Lung (tissue), 12 donors: ENCODE measurements around the gene MUC3A. TPM values are rescaled to one million over a fixed set of nuclear protein-coding genes. Genes with fewer than 3 reads are reported as not detected.

Source experiments
- ATAC-seq: fragments of 200-7000 bp; cut with Tn5 transposase; one replicate; pipeline ENCODE4 v1.9.1; 2020; ENCODE audit warnings: moderate number of reproducible peaks; ENCODE audit not compliant: insufficient read depth, low FRiP score
- DNase-seq, 3 donors: peaks; one replicate each; pipeline ENCODE4 v3.0.0-alpha.2; 2013 to 2017
- H3K27ac ChIP-seq, 2 donors: one replicate each; pipeline ENCODE4 v1.5.1; 2013; ENCODE audit warnings: mild to moderate bottlenecking in 2 of 2, moderate library complexity in 2 of 2, control low read depth in 1 of 2, inconsistent platforms in 1 of 2, low read depth in 1 of 2, low read length in 1 of 2
- H3K27me3 ChIP-seq, 3 donors: one replicate each; pipeline ENCODE4 v1.5.1; 2013; ENCODE audit warnings: low read length in 2 of 3; ENCODE audit not compliant: control insufficient read depth in 3 of 3, insufficient read depth in 3 of 3
- H3K36me3 ChIP-seq, 4 donors: one replicate each; pipeline ENCODE4 v1.5.1; 2013; ENCODE audit warnings: low read length in 4 of 4, mild to moderate bottlenecking in 1 of 4, moderate library complexity in 1 of 4; ENCODE audit not compliant: control insufficient read depth in 4 of 4, insufficient read depth in 4 of 4
- H3K4me1 ChIP-seq, 5 donors: one replicate each; pipeline ENCODE4 v1.5.1; 2013; ENCODE audit warnings: low read length in 5 of 5, mild to moderate bottlenecking in 2 of 5, moderate library complexity in 1 of 5; ENCODE audit not compliant: control insufficient read depth in 5 of 5, insufficient read depth in 5 of 5
- H3K4me3 ChIP-seq: one replicate; pipeline ENCODE4 v1.5.1; 2013; ENCODE audit warnings: mild to moderate bottlenecking, control low read depth, moderate library complexity
- H3K9ac ChIP-seq, 2 donors: one replicate each; pipeline ENCODE4 v1.5.1; 2013; ENCODE audit warnings: low read length in 2 of 2, control low read depth in 1 of 2; ENCODE audit not compliant: insufficient read depth in 1 of 2
- H3K9me3 ChIP-seq, 4 donors: one replicate each; pipeline ENCODE4 v1.5.1; 2013; ENCODE audit warnings: low read length in 3 of 4, mild to moderate bottlenecking in 1 of 4, moderate library complexity in 1 of 4; ENCODE audit not compliant: control insufficient read depth in 4 of 4, insufficient read depth in 3 of 4
- CTCF ChIP-seq: IDR thresholded peaks from 2 replicates; pipeline ENCODE4 v1.5.1; 2012; ENCODE audit warnings: mild to moderate bottlenecking; ENCODE audit errors: control extremely low read depth, extremely low read depth
- WGBS, 2 donors: extraction: QIAGEN DNeasy Blood & Tissue Kit; methylation state at CpG; one replicate each; pipeline ENCODE4 v1.1.7; 2013; 5-methylcytosine and 5-hydroxymethylcytosine counted together
- polyA plus RNA-seq, 2 donors: library from polyadenylated mRNA; stranded (reverse); fragments of 200-250 nt; gene quantifications; one replicate each; pipeline ENCODE4 v1.2.1, GENCODE V29; 2013
- total RNA-seq, 2 donors: library from RNA; depleted of rRNA in 1 of 2; stranded (reverse); fragments of >200 nt in 1 of 2; gene quantifications; one replicate each; pipeline ENCODE4 v1.2.1, GENCODE V29; 2014 to 2021
- donor health status: control.
- donor health status: control.
- donor health status: Bipolar disorder and iron deficiency.
- donor health status: healthy.
- donor health status: DM: yes; HTN: yes; CAD: no.

MUC3A gene
- total and polyA plus RNA-seq, 4 donors = 0.53 to 5.5 (median 1.5) TPM

- no peak for ATAC-seq
- Histone ChIP-seq H3K27me3 (peaks cover 6 to 66% (median 31%) of the 10 kb centered on the region in 3 donors), H3K36me3 (no peaks in the 10 kb centered on the region), H3K9ac (no peak overlapping the region), H3K4me3 (no peak overlapping the region), H3K9me3 (peaks cover 0 to 6% (median 0%) of the 10 kb centered on the region in 4 donors), H3K4me1 (peaks cover 0 to 15% (median 5%) of the 10 kb centered on the region in 5 donors), H3K27ac (no peak overlapping the region)
- DNase-seq = no peak
- 9 to 13% methylated on average over 40 of the region's 40 CpGs for WGBS, 2 donors
- TF ChIP-seq CTCF = no peak
These were observed 17.4 kb downstream of the MUC3A start for GRCh38 chr7:100966542-100967291.

- Histone ChIP-seq H3K9ac (no peak overlapping the region), H3K27me3 (peaks cover 6 to 72% (median 31%) of the 10 kb centered on the region in 3 donors)
- DNase-seq = no peak
These were observed 18.0 kb downstream of the MUC3A start for GRCh38 chr7:100967292-100967863.

GRCh38 chr7:100968031-100968430, 18.7 kb downstream of the MUC3A start:
- DNase-seq = peak; percentile 28 to 65 (median 45)

More at GRCh38 chr7:100967292-100967863, 18.0 kb downstream of the MUC3A start:
- no peak overlapping the region for H3K4me3 ChIP-seq
- no peak for ATAC-seq
- peaks cover 0 to 6% (median 0%) of the 10 kb centered on the region in 4 donors for H3K9me3 ChIP-seq
- 49 to 56% methylated on average over 13 of the region's 13 CpGs for WGBS, 2 donors
- H3K36me3 ChIP-seq = no peaks in the 10 kb centered on the region
- TF ChIP-seq CTCF = no peak
- no peak overlapping the region for H3K27ac ChIP-seq
- peaks cover 0 to 15% (median 5%) of the 10 kb centered on the region in 5 donors for H3K4me1 ChIP-seq

More at GRCh38 chr7:100968031-100968430, 18.7 kb downstream of the MUC3A start:
- H3K4me3 ChIP-seq = no peak overlapping the region
- peaks cover 6 to 74% (median 31%) of the 10 kb centered on the region in 3 donors for H3K27me3 ChIP-seq
- no peaks in the 10 kb centered on the region for H3K36me3 ChIP-seq
- peaks cover 0 to 6% (median 0%) of the 10 kb centered on the region in 4 donors for H3K9me3 ChIP-seq
- no peak for ATAC-seq
- no peak for TF ChIP-seq CTCF
- WGBS, 2 donors = 11 to 12% methylated on average over 6 of the region's 6 CpGs
- no peak overlapping the region for H3K27ac ChIP-seq
- no peak overlapping the region for H3K9ac ChIP-seq
- peaks cover 0 to 15% (median 5%) of the 10 kb centered on the region in 5 donors for H3K4me1 ChIP-seq
